Astrocyte of the hippocampus (primary cell): Measurements from ENCODE around the gene RAPGEF1.

Experiments
- DNase-seq: peaks from one replicate; pipeline ENCODE4 v3.0.0; 2011; ENCODE audit warnings: low read depth, low spot score

Gene RAPGEF1

GRCh38 chr9:131589124-131589711 is 150.7 kb downstream of the RAPGEF1 start:
- DNase-seq: no peak

- DNase-seq: no peak
Measured at GRCh38 chr9:131588396-131588795, 151.5 kb downstream of the RAPGEF1 start.

- DNase-seq: no peak
Measured at GRCh38 chr9:131587906-131588305, 152.0 kb downstream of the RAPGEF1 start.

GRCh38 chr9:131587331-131587730 is 152.5 kb downstream of the RAPGEF1 start:
- DNase-seq: no peak

GRCh38 chr9:131585375-131585774 is 154.5 kb downstream of the RAPGEF1 start:
- no peak for DNase-seq

GRCh38 chr9:131584858-131585257 is 155.0 kb downstream of the RAPGEF1 start:
- no peak for DNase-seq

GRCh38 chr9:131583836-131584555 is 155.9 kb downstream of the RAPGEF1 start:
- no peak for DNase-seq

- DNase-seq: no peak
Measured at GRCh38 chr9:131583337-131583645, 156.6 kb downstream of the RAPGEF1 start.

GRCh38 chr9:131582466-131583336 is 157.2 kb downstream of the RAPGEF1 start:
- no peak for DNase-seq

GRCh38 chr9:131582056-131582455 is 157.8 kb downstream of the RAPGEF1 start:
- no peak for DNase-seq

- no peak for DNase-seq
Measured at GRCh38 chr9:131580358-131580757, 159.5 kb downstream of the RAPGEF1 start.

GRCh38 chr9:131579789-131580211 is 160.1 kb downstream of the RAPGEF1 start:
- peak; percentile 26 for DNase-seq

GRCh38 chr9:131578731-131579504 is 161.0 kb downstream of the RAPGEF1 start:
- peak; percentile 13 for DNase-seq

- no peak for DNase-seq
Measured at GRCh38 chr9:131578021-131578420, 161.9 kb downstream of the RAPGEF1 start.

GRCh38 chr9:131577005-131578000 is 162.6 kb downstream of the RAPGEF1 start:
- DNase-seq: no peak

GRCh38 chr9:131575946-131576853 is 163.7 kb downstream of the RAPGEF1 start:
- no peak for DNase-seq

GRCh38 chr9:131574730-131575640 is 164.9 kb downstream of the RAPGEF1 start:
- DNase-seq: no peak

GRCh38 chr9:131567910-131568309 is 172.0 kb downstream of the RAPGEF1 start:
- DNase-seq: no peak
